ENCODE data around the gene DIDO1. TPM values are rescaled to one million over a fixed set of nuclear protein-coding genes. Genes with fewer than 3 reads are reported as not detected.
A peak's percentile ranks its signal among the peaks of the same experiment; 100 is the strongest.

Gene DIDO1
- total RNA-seq, 4 donors from 2014 or later: 68.3 to 135 (median 88.0) TPM

DNA sequence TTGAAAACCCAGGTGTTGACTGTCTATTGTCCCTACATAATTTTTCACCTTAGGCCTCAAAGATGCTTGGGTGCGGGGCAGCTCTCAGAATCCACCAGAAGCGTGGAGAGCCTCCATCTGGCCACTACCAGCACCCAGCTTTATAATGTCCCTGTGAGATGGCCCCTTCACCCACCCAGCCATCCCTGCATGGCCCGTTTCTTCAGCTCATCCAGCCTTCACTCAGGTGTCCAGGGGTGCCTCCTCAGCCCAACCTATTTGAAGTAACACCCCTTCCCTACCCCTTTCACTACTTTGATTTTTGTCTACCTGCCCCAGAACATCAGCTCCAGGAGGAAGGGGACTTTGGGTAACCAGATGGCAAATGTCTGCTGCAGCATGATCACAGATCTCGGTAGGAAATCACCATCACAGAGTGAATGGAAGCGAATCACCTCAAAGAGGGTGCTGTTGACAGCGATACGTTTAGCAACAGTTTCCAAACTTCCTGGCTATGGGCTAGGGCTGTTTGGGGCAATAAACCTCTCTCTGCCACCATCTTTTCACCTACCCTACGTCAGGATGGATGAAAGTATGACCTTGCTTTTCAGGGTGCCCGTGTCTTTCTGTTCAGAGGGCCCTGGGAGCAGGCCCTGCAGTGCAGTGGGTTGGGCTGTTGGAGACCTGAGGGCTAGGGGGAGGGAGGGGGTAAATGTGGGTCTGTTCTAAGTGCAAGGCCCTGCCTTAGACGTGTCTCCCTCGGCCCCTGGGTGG lies 25.0 kb upstream of the DIDO1 start:
- TF ChIP-seq POLR2AphosphoS5 (IDR thresholded peaks at IDR 0.05): no peak
- TF ChIP-seq POLR2A (IDR thresholded peaks at IDR 0.05): no peak
- no peak for TF ChIP-seq CTCF (IDR thresholded peaks at IDR 0.05)
- TF ChIP-seq EP300 (IDR thresholded peaks at IDR 0.05; ENCODE audit: low read depth): no peak
- Histone ChIP-seq H3K27me3 (no peaks in the 10 kb centered on the region), H3K4me1 (peaks cover 22 to 45% (median 42%) of the 10 kb centered on the region in 4 donors), H3K9me3 (no peaks in the 10 kb centered on the region), H3K27ac (peak overlapping the region in 1 of 4 donors; percentile 89), H3K36me3 (peaks cover 0 to 8% (median 2%) of the 10 kb centered on the region in 4 donors), H3K4me3 (no peak overlapping the region)
- DNase-seq: no peak
- 89 to 91% methylated on average over 6 to 11 of the region's 11 CpGs for WGBS, 2 donors (ENCODE audit: low coverage in 1 of 2)
- intact Hi-C loops (cut with DNase I; ENCODE audit: low total_unique reads) (no loop called here), in situ Hi-C loops (cut with MboI; ENCODE audit: low pct_ligation_motif_present in 1 of 4, low pct_unique_long_range_greater_than_20kb in 1 of 4, low sequenced_read_pairs in 3 of 4) (no loop called here)

DNA sequence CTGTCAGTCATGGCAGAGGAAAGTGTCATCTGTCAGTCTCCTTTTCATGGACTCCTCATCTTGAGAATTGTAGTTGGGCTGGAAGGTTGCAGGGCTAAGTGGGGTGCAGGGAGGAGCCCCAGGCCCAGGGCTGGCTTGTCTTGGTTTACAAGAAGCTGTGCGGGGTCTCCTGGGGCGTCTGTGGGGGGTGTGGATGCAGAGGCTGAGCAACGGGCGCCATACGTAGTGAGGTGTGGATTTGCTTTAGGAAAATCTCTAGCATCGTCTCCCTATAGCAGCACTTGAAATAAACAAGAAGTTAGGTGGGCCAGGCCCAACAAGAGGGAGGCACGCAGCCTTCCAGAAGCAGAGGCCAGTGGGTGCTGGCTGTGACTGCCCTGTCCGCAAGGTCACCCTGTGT lies 24.4 kb upstream of the DIDO1 start:
- no peak for DNase-seq
- Histone ChIP-seq H3K27me3 (no peaks in the 10 kb centered on the region), H3K4me1 (peaks cover 22 to 41% (median 38%) of the 10 kb centered on the region in 4 donors), H3K4me3 (no peak overlapping the region), H3K9me3 (no peaks in the 10 kb centered on the region), H3K36me3 (peaks cover 0 to 10% (median 5%) of the 10 kb centered on the region in 4 donors), H3K27ac (no peak overlapping the region)
- in situ Hi-C loops (cut with MboI; ENCODE audit: low pct_ligation_motif_present in 1 of 4, low pct_unique_long_range_greater_than_20kb in 1 of 4, low sequenced_read_pairs in 3 of 4): no loop called here
- intact Hi-C loops (cut with DNase I; ENCODE audit: low total_unique reads): no loop called here
- WGBS, 2 donors (ENCODE audit: low coverage in 1 of 2): 92% methylated on average over 8 of the region's 8 CpGs; no CpG with 5 or more reads in 1 of the 2 donors
- TF ChIP-seq EP300 (IDR thresholded peaks at IDR 0.05; ENCODE audit: low read depth) (no peak), POLR2A (IDR thresholded peaks at IDR 0.05) (no peak), POLR2AphosphoS5 (IDR thresholded peaks at IDR 0.05) (no peak), CTCF (IDR thresholded peaks at IDR 0.05) (no peak)

DNA sequence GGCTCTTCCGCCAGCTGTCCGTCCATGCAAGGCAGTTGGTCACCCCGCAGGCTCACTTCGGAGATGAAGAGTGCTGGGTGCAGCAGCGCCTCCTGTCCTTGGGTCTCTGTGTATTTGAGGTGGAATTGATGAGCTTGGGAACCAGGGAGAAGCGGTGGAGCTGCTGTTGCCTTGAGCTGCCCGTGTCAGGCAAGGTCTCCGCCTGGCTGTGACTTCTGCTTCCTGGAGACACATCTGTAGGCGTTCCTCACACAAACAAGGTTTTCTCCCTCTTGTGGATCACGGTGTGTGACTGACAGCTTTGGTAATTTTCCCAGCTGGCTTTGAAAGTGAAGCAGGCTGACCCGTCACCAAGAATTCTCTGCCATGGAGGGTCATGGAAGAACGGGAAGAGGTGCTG lies 23.7 kb upstream of the DIDO1 start:
- DNase-seq: no peak
- Histone ChIP-seq H3K4me3 (no peak overlapping the region), H3K27ac (no peak overlapping the region), H3K9me3 (no peaks in the 10 kb centered on the region), H3K27me3 (no peaks in the 10 kb centered on the region), H3K4me1 (peaks cover 22 to 33% (median 32%) of the 10 kb centered on the region in 4 donors), H3K36me3 (peaks cover 0 to 17% (median 9%) of the 10 kb centered on the region in 4 donors)
- WGBS, 2 donors (ENCODE audit: low coverage in 1 of 2): 93% methylated on average over 12 of the region's 12 CpGs; no CpG with 5 or more reads in 1 of the 2 donors
- intact Hi-C loops (cut with DNase I; ENCODE audit: low total_unique reads): no loop called here
- in situ Hi-C loops (cut with MboI; ENCODE audit: low pct_ligation_motif_present in 1 of 4, low pct_unique_long_range_greater_than_20kb in 1 of 4, low sequenced_read_pairs in 3 of 4): no loop called here
- TF ChIP-seq POLR2A (IDR thresholded peaks at IDR 0.05): no peak

DNA sequence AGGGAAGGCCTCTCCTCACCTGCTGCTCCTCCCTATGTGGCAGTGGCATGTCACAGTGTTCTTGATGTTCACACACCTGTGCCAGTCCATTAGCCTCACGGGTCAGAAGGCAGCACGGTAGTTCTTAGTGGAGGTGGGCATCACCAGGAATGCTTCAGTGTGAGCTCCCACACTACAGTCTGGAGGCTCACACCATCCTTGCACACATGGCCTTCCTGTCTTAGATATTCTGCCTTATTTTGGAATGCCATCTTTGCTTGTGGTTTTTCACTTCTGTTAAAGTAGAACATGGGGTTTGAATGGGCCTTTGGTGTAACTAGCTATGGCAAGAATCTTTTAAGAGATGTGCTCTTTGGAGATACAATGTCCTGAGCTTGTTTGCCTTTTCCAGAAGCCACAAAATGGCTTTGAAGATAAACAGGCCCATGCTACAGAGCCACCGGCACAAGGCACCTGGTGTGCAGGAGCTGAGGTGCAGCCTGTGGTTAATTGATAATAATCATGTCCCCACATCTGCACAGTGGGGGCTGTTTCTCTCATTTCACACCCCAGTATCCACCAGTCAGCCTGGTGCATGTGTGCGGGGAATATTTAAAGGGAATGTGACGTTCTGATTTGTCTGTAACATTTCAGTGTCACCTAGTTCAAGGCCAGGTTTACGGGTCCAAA lies 23.0 kb upstream of the DIDO1 start:
- Histone ChIP-seq H3K9me3 (no peaks in the 10 kb centered on the region), H3K4me3 (no peak overlapping the region), H3K27me3 (no peaks in the 10 kb centered on the region), H3K36me3 (peaks cover 0 to 23% (median 13%) of the 10 kb centered on the region in 4 donors), H3K4me1 (peaks cover 18 to 26% (median 25%) of the 10 kb centered on the region in 4 donors), H3K27ac (no peak overlapping the region)
- intact Hi-C loops (cut with DNase I; ENCODE audit: low total_unique reads) (no loop called here), in situ Hi-C loops (cut with MboI; ENCODE audit: low pct_ligation_motif_present in 1 of 4, low pct_unique_long_range_greater_than_20kb in 1 of 4, low sequenced_read_pairs in 3 of 4) (no loop called here)
- DNase-seq: no peak
- TF ChIP-seq EP300 (IDR thresholded peaks at IDR 0.05; ENCODE audit: low read depth) (no peak), POLR2A (IDR thresholded peaks at IDR 0.05) (no peak), CTCF (IDR thresholded peaks at IDR 0.05) (no peak), POLR2AphosphoS5 (IDR thresholded peaks at IDR 0.05) (no peak)
- 93 to 98% methylated on average over 3 to 6 of the region's 6 CpGs for WGBS, 2 donors (ENCODE audit: low coverage in 1 of 2)
